Measurements from ENCODE around the gene AKR7A2.
"Not testable (repeated sequence)": the region's sequence is repeated elsewhere in the genome, so short reads cannot be mapped to it uniquely, and the experiment has no call there.

The AKR7A2 gene

DNA sequence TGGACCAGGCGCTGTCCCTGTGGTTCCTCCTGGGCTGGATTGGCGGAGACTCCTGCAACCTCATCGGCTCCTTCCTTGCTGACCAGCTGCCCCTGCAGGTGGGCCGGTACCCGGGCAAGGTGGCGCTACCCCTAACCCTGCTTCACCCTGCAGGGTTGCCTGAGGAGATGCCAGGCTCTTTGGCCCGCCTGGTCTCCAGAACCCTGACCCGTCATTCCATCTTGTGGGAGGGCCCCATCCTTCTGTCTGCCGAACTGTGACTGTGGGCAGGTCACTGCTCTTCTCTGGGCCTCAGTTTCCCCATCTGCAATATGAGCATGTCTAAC lies 12.7 kb upstream of the AKR7A2 start:
- DNase-seq: no peak

DNA sequence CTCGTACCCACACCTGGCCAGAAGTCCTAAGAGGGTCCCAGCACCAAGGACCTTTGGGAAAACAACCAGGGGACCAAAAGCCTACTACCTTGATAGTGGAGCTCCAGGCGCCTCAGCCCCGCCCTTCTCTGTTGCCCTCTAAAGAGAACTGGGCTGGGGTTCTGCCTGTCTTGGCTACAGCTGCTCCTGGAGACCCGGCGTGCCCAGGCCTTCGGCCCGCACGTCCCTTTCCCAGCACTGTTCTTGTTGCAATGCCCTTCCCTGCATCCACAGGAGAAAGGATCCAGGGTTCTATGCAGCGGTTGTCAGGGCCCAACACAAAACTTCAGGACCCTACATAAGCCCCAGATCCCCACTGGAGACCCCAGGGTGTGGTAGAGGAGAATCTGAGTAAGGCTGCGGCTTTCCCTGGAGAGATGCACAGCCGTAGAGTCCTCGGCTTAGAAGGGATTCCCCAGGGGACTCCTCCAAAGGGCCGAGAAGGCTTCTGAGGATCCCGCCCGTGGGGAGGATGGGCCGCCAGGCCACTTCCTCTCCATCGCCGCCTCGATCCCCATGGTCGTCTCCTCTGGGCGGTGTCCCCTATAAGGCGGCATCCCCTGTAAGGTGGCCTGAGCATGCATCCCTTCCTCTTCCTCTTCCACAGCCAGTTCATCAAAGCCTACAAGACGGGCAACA lies 12.2 kb upstream of the AKR7A2 start:
- no peak for DNase-seq

DNA sequence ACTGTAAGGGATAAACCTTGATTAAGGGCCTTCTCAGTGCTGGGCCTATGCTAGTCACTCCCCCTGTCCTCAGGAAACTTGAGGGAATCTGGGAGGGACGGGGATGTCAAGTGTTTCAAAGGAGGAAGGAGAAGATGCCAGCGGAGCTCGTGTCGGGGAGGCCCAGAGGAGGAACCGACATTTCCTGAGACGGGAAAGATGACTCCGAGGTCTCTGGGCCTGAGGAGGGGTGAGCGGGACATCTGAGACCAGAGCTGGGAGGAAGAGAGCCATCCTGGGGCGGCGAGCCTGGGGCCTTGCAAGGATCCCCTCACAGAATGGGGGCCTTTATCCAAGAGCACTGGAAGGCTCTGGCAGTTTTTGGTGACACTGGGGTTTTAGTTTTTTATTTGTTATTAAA lies 10.5 kb upstream of the AKR7A2 start:
- no peak for DNase-seq

DNA sequence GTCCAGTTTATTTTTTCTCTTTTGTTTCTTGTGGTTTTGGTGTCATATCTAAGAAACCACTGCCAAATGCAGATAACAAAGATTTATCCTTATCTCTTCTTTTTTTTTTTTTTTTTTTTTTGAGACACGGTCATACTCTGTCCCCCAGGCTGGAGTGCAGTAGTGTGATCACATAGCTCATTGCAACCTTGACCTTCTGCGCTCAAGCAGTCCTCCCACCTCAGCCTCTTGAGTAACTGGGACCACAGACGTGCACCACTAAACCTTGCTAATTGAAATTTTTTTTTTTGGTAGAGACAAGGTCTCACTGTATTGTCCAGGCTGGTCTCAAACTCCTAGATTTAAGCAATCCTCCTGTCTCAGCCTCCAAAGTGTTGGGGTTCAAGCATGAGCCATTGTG lies 9.1 kb upstream of the AKR7A2 start:
- no peak for DNase-seq

DNA sequence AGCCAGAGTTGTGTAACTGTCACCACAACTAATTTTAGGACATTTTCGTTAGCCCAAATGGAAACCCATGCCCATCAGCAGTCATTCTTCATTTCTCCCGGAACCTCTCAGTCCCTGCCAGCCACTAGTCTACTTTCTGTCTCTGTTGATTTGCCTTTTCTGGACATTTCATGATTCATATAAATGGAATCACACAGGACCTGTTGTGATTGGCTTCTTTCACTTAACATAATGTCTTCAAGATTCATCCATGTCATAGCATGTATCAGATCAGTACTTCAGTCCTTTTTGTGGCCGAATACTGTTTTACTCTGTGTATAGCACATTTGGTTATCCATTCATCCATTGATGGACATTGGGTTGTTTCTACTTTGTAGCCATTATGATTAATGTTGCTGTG lies 7.3 kb upstream of the AKR7A2 start:
- DNase-seq: no peak

DNA sequence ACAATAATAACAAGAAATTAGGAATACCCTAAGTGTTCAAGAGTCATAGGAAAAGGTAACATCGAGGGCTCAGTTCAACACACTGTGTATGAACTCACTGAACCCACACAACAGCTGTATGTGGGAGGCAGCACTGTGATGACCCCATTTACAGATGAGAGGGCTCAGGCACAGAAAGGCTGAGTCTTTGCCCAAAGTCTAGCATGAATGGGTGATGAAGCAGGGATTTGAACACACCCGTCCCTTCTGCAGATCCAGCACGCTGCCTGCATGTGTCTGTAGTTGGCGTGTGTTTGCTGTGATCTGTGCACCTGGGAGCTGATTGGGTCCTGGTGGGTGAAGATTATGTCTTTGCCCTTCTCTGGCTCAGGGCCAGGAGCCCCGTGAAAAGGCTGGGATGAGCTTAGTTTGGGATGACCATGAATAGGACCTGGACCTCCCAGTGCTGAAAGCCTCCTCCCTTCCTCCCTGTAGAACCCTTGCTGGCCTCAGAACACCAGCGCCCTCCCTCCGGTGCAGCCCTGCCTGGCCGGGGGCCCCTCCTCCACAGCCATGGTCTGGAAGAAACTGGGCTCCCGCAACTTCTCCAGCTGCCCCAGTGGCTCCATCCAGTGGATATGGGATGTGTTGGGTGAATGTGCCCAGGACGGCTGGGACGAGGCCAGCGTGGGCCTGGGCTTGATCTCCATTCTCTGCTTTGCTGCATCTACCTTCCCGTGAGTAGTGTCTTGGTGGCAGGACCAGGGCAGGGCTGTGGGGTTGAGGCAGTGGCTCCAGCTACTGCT lies 5.4 kb upstream of the AKR7A2 start:
- DNase-seq: no peak

DNA sequence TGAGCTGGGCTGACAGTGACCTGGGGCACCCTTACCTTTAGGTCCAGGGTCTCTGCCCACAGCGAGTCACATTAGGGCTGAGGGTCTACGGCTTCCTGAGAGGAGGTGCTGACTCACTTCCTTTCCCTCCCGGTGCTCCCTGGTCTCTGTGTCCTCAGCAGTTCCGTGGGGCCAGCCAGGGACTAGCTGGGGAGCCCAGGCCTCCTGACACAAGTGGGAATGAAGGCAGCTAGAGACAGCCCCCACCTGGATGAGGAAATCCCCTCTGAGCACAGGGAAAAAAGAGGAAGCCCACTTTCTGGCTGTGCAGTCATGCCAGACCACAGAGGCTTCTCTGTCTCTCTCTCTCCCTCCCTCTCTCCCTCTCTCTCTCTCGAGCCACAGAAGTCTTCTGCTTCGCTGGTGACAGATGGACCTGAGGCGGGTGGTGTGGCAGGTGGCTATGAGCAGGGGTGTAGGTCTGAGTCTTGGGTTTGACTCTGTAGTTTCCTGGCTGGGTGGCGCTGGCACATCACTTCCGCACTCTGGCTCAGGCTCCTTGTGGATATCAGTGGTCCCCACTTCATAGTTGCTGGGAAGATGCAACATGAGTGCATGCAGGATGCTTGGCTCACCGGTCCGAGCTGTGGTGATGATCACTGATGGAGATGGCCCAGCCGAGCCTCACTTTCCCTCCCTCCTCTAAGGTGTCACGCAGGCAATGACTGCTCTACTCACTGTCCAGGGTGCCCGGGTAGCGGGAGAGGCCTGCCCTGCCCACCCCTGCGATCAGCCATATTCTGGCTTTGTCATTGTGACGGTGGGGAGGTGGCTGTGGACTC lies 3.6 kb upstream of the AKR7A2 start:
- DNase-seq: no peak

DNA sequence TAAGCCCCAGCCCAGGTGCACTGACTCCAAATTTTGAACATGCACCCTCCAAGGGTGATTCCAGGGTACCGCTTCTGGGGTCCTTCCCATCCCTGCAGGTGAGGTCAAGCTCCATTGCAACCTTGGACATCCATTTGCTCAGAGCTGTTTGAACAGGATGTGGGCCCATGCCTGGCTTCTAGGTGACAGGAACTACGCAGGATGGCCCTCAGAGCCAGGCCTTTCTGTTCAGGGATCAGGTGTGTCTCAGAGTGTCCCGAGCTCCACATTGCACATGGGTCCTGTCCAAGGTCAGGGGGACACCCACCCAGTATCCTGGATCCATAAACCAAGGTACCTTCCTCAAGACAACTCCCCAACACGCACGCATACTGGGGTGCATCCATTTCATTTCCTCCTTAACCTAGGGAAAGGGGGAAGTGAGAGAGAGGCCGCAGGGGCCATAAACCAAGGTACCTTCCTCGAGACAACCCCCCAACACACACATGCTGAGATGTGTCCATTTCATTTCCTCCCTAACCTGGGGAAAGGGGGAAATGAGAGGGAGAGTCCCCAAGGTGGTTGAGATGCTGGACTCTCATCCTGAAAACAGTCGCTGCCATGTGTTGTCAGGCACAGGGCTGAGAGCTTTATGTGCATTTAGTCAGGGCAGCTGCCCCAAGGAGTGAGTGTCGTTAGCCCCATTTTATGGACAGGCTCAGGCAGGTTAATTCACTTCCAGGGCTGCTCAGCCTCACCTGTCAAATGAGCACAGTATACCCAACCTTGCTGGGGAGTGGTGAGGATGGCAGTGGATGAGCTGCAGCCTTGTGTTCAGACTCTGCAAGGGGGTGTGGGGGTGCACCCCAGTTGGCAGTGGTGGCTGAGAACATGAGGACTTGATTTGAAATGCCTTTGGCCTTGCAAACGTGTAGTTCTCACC lies 2.3 kb upstream of the AKR7A2 start:
- no peak for DNase-seq

DNA sequence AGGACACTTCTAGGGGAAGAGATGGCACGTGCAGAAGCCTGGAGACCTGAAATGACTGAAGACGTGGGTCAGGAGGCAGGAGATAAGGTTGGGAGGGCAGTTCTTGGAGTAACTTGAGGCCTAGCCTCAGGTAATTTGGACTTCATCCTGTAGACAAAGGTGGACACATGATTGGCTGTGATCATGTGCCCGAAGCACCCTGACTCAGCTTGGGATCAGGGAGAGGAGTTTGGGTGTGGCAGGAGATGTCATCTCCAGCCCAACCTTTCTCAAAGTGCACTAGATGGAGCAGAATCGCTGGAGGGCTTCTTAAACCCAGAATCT lies 1.7 kb upstream of the AKR7A2 start:
- DNase-seq: no peak

DNA sequence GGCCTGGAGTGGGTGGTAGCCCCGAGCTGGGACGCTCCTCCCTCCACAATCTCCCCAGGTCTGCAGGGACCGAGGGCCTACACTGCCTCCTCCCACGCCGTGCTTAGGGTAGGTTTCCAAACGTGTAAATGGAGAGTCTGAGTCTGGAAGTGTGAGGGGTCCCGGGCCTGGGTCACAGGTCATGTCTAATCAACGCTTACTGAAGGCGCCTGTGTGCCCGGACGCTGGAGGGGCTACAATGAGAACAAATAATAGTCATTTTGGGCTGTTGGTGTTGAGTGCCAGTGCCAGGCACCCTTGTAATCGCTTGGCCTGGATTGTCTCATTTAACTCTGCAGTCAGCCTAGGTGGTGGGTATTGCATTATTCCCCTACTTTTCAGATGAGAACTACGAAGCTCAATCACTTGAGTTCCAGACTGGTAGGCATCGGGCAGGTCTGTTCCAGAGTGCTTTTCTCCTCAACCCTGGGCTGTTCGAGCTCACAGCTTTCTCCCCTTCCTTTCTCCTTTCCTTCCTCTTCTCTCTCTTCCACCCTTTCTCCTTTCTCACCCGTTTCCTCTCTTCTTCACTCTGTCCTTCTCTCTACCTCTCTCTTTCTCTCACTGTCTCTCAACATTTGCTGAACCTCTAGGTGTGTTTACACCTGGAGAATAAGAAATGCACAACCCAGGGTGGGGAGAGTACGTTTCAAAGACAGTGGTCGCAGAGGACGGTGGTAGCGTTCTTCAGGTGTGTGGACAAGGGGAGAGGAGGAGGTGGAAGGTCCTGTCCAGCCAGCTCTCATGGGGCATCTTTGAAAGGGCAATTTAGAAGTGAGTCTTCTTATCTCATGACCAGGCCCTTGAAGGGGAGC lies 1.1 kb upstream of the AKR7A2 start:
- no peak for DNase-seq

DNA sequence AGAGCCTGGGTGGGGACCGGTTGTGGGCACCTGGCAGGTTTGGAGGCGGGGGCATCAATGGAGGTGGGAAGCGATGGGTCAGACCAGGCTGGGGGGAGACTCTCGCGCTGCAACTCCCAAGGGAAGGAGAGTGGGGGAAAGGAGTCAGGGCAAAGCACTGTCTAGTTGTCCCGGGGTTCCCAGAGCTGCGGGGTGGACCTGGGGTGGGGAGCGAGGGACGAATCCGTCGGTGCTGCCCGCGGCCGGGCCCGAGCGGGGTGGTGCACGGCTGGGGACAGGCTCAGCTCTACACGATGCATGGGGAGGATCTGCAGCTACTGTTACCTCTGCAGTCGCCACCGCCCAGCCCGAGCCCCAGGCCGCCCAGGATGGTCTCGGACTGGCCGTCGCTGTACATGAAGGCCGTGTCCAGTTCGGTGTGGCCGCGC lies 427 bp downstream of the AKR7A2 start:
- DNase-seq: no peak

DNA sequence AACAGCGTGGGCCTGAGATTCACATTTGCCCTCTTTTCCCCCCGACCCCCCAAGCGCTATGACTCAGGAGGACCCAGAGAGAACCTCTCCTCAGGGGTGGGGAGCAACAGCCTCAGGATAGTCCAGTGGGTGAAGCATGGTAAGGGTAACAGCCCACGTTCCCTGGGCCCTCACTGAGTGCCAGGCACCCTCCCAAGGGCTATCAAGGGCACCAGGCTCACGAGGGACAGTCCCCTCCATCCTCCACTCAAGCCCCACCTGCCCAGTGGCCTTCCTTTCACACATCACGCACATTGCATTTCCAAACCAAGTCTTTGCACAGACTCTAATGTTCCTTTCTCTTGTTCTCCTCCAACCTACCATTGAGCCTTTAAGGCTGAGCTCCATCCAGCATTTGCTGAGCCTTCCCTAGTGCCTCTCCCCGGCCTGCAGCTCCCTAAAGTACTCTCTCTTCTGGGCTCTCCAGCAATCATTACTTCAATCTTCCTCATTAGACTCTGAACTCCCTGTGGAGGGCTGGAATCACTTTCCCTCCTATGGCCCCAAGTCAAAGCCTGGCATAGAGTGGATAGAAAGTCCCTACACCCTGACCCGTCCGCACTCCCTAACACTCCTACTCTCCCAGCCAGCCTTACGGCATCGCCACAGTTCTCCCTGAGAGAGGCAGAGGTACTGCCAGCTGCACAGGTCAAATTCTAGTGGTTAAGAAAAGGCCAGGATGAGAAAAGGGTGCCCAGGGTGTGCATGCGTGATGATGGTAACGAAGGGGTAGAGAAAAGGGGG lies 1.0 kb downstream of the AKR7A2 start:
- DNase-seq: no peak

DNA sequence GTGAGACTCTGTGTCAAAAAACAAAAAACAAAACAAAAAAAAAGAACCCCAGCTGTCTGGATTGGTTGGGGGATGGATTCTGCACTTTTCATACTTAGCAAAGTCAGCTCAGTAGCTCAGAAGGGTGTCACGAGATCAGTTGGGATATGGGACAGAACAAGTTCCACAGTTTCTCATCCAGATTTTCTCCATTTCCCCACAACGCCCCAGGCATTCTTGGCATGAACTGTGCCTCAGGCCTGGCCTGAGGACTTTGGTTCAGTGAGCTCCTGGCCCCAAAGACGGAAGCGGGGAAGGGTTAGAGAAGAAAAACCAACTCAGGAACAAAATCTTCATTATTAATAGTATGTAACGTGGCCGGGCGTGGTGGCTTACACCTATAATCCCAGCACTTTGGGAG lies 1.9 kb downstream of the AKR7A2 start:
- no peak for DNase-seq

DNA sequence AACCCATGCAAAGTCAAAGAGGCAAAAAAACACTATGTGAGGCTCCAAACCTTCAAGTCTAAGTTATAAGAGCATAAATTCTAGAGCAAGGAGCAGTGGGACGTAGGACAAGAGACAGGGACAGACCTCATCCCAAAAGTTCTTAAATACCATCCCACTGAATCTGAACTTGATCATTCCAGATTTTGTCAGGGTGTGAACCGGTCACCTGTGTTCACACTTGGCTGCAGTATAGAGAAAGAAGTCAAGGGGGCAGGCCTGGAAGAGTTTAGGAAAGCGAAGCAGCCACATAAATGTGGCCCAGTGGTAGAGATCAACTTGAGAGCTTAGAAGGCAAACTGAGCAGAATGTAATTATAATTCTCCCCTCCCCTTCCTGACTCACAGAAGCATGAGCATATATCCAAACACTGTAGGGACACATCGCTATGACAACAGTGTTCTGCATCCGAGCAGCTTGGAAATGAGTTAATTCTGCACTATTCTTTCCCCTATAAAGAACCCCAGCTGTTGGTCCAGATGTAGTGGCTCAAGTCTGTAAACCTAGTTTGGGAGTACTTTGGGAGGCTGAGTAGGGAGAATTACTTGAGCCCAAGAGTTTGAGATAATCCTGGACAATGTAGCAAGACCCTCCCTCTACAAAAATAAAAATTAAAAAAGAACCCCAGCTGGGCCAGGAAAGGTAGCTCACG lies 2.7 kb downstream of the AKR7A2 start:
- DNase-seq: no peak

DNA sequence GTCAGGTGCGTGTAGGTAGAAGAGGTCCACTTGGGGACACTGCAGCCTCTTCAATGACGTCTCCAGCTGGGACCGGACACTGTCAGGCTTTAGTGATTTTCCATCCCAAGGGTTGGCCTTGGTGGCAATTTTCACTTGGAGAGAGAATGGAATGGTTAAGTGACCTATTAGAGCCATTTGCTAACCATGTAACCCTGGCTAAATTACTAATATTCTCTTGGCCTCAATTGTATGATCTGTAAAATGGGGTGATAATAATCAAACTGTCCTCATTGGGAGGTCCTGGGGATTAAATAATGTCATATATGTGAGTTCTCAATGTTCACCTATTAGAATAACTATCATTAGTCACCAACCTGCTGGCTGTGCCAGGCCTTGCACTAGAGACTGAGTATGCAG lies 3.4 kb downstream of the AKR7A2 start:
- no peak for DNase-seq

DNA sequence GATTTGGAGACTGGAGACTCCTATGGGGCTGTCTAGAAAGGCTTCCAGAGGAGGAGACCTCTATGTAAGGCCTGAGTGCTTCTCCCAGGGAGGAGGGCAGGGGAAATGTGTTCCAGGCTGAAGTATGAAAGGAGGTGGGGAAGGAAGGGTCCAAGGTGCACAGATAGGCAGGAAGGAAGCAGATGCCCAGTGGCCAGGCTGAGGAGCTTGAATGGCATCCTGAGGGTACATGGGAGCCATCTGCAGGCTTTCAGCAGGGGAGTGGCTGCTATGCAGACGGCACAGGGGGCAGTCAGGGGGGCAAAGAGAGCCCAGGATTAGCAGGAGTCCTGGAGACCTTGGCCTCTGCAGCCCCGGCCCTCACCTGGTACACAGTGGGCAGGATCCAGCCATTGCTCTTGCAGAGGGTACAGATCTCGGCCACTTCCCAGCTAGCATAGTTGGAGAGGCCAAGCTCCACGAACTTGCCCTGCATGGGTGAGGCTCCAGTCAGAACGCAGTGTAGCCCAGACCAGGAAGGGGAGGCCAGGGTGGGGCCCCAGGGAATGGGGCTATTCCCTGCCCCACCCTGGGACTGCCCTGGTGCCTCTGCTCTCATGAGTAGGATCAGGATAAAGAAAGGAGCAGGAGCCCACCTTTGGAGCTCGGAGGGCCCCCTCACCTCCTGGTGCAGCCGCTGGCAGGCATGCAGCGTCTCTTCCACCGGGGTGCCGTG lies 4.0 kb downstream of the AKR7A2 start:
- DNase-seq: no peak

DNA sequence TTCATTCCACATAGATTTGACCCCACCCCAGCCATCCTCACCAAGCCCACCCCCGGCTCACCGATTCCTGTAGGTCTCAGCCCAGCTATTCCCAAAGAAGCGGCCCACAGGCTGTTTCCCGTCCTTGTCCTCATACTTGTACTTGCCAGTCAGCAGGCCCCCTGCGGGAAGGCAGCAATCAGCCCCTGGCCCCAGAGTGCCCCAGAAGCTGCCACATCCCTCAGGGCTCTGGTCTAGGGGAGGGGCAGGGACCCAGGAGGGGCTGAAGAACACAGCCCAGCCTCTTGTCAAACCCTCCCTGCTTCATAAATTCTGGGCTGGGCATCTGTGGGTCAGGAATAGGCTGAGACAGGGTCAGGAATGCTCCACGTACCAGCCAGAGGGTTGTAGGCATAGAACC lies 5.0 kb downstream of the AKR7A2 start:
- no peak for DNase-seq

DNA sequence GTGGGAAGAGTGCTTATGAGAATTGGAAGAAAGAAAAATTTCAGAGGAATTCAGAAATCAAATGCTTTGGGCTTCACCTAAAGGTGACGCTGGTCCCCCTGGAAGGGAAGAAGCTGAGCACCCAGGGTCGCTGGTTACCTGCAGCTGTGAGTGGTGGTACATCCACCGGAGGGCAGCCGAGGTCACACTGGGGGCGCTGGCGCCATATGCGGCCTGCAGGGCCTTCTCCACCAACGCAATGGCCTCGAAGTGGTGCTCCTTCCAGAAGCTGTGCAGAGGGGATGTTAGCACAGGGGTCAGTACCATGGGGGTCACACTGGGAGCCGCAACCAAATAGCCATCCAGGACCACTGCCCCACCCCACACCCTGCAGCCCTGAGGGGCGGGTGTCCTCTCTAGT lies 6.1 kb downstream of the AKR7A2 start:
- no peak for DNase-seq

DNA sequence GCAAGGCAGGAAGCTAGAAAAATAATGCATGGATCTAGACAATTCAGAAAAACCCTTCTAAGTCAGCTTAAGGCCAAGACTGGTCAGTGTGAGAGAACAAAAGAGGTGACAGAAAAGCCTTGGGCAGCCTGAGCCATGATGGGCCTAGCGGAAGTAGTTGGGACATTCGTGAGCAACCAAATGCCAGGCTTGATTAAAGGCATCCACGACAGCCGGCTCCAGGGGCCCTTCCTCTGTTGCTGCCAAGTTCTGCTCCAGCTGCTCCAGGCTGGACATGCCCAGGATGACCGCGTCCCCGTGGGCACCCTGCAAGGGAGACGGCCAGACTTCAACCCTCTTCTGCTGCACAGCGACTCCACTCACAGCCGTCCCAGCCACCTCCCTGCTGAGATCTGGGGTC lies 7.9 kb downstream of the AKR7A2 start:
- DNase-seq: not testable (repeated sequence)

DNA sequence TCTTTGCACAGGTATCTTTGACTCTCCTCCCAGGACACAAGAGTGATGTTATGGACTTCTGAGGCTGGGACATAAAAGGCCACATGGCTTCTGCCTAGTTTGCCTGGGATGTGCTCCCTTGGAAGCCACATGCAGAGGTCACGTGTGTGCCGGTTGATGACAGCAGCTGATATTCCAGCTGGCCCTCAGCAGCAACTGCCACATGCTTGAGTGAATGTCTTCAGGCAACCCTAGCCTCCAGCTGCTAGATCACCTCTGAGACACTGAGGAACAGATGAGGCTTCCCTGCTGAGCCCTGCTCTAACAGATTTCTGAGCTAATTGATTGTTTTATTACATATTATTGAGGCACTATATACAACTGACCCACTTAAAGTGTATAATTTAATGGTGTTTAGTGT lies 11.7 kb downstream of the AKR7A2 start:
- DNase-seq: no peak

All from hippocampal formation (tissue), 2 donors.